PFSK-1 (cell line): ENCODE data around the gene CNTN4.

Experiments used
- POLR2AphosphoS5 ChIP-seq: IDR thresholded peaks from 2 replicates; pipeline ENCODE4 v1.6.1; 2012; ENCODE audit warnings: low read depth, mild to moderate bottlenecking, control low read depth, low read length, moderate library complexity
- TAF1 ChIP-seq: IDR thresholded peaks from 2 replicates; pipeline ENCODE4 v1.6.1; 2012; ENCODE audit warnings: low read length, control low read depth, borderline replicate concordance; ENCODE audit not compliant: insufficient read depth

- TF ChIP-seq POLR2AphosphoS5 (no peak), TAF1 (no peak)
Observed at GRCh38 chr3:2540115-2540514, 441.4 kb downstream of the CNTN4 start.
